ENCODE data around the gene CD82. TPM values are rescaled to one million over a fixed set of nuclear protein-coding genes. Genes with fewer than 3 reads are reported as not detected.
A peak's percentile ranks its signal among the peaks of the same experiment; 100 is the strongest.

CD82 gene
- total and polyA plus RNA-seq, 2 donors (not counting 1 experiment from before 2014, with no cell fraction given): 192 to 438 TPM

DNA sequence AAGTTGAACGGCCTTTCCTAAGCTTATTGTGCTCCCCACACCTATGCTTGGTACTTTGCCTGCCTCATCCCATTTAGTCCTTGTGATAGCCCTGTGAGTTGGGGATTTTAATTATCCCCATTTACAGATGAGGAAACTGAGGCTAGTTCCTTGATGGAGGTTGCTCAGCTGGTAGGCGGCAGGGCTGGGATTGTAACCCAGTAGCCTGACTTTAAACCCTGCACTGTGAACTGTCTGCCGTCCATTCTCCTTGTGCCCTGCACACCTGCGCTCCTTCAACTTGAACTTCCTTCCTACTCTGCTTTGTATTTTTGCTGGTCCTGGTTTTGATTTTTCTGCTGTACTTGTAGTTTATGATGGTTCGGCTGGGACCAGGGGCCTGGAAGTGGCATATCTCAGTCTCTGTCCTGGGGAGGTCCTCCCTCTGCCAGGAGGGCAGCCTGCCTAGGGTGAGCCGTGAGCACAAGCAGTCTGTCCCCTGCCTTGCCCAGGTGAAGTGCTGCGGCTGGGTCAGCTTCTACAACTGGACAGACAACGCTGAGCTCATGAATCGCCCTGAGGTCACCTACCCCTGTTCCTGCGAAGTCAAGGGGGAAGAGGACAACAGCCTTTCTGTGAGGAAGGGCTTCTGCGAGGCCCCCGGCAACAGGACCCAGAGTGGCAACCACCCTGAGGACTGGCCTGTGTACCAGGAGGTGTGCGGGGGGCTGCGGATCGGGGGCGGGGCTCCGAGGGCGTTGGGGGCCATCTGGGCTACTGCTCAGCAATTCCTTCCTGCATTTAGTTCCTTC is 52.4 kb downstream of the CD82 start:
- no peak overlapping the region for H3K27ac Mint-ChIP-seq
- POLR2A ChIA-PET: interaction anchor here (1.4 to 9.7 kb wide), 2 partner anchors 18 to 61 kb away, joined by 16 to 189 read pairs; no protein-coding TSS in a partner anchor

More for the DNA sequence above, 52.4 kb downstream of the CD82 start:
- Histone ChIP-seq H4K20me1 (ENCODE audit: control insufficient read depth, insufficient read depth, low read length, poor library complexity, severe bottlenecking) (peaks cover 39% of the 10 kb centered on the region), H3K4me2 (replicated peaks; ENCODE audit: low read depth, low read length, poor library complexity, severe bottlenecking) (no peak overlapping the region), H3K36me3 (replicated peaks in 1 of 2; ENCODE audit: control extremely low read depth in 1 of 2, control insufficient read depth in 1 of 2, extremely low read depth in 1 of 2, insufficient read depth in 2 of 2, low read length in 1 of 2) (peaks cover 0 to 79% of the 10 kb centered on the region in 2 experiments), H3K27ac (ENCODE audit: low read length in 2 of 2) (no peak overlapping the region), H3K4me1 (ENCODE audit: control insufficient read depth in 2 of 2, insufficient read depth in 2 of 2, low read length in 2 of 2) (peaks cover 43 to 52% of the 10 kb centered on the region in 2 donors), H3K79me2 (ENCODE audit: control insufficient read depth, insufficient read depth, low read length) (peaks cover 52% of the 10 kb centered on the region), H3K9ac (ENCODE audit: low read length) (no peak overlapping the region), H3K9me3 (ENCODE audit: control extremely low read depth in 1 of 3, control insufficient read depth in 2 of 3, insufficient read depth in 1 of 3, low read length in 2 of 3) (no peaks in the 10 kb centered on the region), H3K27me3 (replicated peaks in 1 of 4; ENCODE audit: control extremely low read depth in 1 of 4, control insufficient read depth in 3 of 4, insufficient read depth in 4 of 4, low read length in 3 of 4) (no peaks in the 10 kb centered on the region), H2AFZ (ENCODE audit: insufficient read depth, low read depth, low read length, poor library complexity, severe bottlenecking) (no peak overlapping the region), H3K4me3 (ENCODE audit: control extremely low read depth in 1 of 5, extremely low read depth in 1 of 5, insufficient read depth in 1 of 5, low read depth in 2 of 5, low read length in 4 of 5) (no peak overlapping the region)
- CTCF ChIA-PET: interaction anchor here (0.7 to 21.7 kb wide), 31 partner anchors 8 to 550 kb away, joined by 3 to 816 read pairs (median 5); partner anchors contain the start of gene CD82
- ATAC-seq (ENCODE audit: low read depth) (no peak), DNase-seq (peak; percentile 3)
- Mint-ChIP-seq H3K9me3 (ENCODE audit: insufficient read depth) (no peaks in the 10 kb centered on the region), H3K4me3 (no peak overlapping the region), H3K27me3 (no peaks in the 10 kb centered on the region), H3K4me1 (peaks cover 73% of the 10 kb centered on the region)
- 100% methylated on average over 9 of the region's 18 CpGs for WGBS (ENCODE audit: insufficient coverage)
- TF ChIP-seq, protein P1, sequence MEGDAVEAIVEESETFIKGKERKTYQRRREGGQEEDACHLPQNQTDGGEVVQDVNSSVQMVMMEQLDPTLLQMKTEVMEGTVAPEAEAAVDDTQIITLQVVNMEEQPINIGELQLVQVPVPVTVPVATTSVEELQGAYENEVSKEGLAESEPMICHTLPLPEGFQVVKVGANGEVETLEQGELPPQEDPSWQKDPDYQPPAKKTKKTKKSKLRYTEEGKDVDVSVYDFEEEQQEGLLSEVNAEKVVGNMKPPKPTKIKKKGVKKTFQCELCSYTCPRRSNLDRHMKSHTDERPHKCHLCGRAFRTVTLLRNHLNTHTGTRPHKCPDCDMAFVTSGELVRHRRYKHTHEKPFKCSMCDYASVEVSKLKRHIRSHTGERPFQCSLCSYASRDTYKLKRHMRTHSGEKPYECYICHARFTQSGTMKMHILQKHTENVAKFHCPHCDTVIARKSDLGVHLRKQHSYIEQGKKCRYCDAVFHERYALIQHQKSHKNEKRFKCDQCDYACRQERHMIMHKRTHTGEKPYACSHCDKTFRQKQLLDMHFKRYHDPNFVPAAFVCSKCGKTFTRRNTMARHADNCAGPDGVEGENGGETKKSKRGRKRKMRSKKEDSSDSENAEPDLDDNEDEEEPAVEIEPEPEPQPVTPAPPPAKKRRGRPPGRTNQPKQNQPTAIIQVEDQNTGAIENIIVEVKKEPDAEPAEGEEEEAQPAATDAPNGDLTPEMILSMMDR (IDR thresholded peaks at IDR 0.05): no peak
- TF ChIP-seq EZH2 (IDR thresholded peaks at IDR 0.05; ENCODE audit: borderline replicate concordance, insufficient read depth, low read depth, low read length, poor library complexity, severe bottlenecking): no peak
- intact Hi-C loops (cut with micrococcal nuclease): loop anchor here (1.0 kb wide), 1 partner anchor 61 kb away; no protein-coding TSS in a partner anchor
